ACHN (cell line): Measurements from ENCODE around the gene PBX2.
A peak's percentile ranks its signal among the peaks of the same experiment; 100 is the strongest.
"Not testable (repeated sequence)": the region's sequence is repeated elsewhere in the genome, so short reads cannot be mapped to it uniquely, and the experiment has no call there.

Source experiments
- DNase-seq: peaks from one replicate; pipeline ENCODE4 v3.0.0-alpha.2; 2015
- in situ Hi-C: cut with HindIII; loops from 2 replicates; pipeline ENCODE4 v1.10.0; 2017; ENCODE audit warnings: low sequenced_read_pairs, low pct_ligation_motif_present, low pct_unique_long_range_greater_than_20kb

Gene PBX2

DNA sequence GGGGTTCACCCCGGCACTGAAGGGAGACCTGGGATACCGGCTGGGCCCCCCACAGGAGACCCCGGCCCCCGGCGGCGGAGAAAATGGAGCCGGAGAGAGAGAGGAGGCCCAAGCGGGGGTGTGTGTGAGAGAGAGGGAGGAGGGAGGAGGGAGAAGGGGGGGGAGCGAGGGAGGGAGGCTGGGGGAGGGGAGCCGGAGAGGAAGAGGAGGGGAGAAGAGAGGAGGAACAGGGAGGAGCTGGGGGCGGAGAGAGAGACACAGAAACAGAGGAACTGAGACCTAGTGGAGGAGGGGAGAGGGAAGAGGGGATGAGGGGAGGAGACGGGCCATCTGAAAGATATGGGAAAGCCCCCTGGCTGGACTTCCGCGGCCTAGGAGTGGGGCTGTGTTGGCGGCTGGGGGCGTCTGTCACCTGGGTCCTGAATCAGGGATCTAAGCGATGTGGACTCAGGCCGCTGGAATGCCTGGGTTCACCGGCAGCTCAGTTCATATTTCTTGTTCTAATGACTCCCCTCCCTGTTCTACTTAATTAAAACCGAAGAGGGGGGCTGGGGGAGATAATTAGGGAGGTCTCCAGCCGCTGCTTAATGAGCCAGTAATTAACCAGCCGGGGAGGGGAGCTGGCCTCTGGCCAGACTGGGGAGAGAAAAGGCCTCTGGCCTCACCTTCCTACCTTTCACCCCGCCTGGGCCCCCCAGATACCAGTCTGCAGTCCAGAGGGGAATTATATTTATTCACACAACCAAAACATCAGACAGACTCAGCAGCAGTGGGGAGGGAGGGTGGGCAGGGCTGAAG is at the start of gene PBX2:
Gene PBX2, minus strand, starts transcription at position 149 of the 798 bp plus-strand sequence. CDS start 287 bp downstream, outside the sequence.
- DNase-seq, result peak; percentile 77
- in situ Hi-C loops, result no loop called here

DNA sequence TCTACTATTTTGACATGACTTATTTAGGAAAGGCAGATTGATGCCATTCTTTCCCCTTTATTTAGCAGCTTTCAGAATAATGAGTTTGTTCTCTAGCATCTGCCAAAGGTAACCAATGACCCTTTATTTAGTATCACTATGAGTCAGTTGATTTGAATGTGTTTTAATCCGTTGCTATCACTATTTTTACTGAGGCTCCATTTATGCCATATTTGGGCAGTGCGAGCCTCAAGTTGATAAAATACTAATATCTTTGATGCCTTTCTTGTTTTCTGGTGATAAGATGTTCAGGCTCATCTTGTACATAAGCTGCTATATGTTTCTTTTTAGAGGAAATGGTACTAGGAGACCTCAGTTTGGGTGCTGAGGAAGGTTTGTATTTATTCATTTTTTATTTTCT is 49.5 kb upstream of the PBX2 start:
- in situ Hi-C loops, result no loop called here
- DNase-seq, result no peak

- in situ Hi-C loops, result no loop called here
- DNase-seq, result no peak
Observed at GRCh38 chr6:32234934-32235333, 44.9 kb upstream of the PBX2 start.

- in situ Hi-C loops, result no loop called here
- no peak for DNase-seq
Observed at GRCh38 chr6:32226434-32226833, 36.4 kb upstream of the PBX2 start.

GRCh38 chr6:32224696-32225095 is 34.7 kb upstream of the PBX2 start:
- no peak for DNase-seq
- in situ Hi-C loops, result no loop called here

- no peak for DNase-seq
- in situ Hi-C loops, result no loop called here
Observed at GRCh38 chr6:32223258-32224235, 33.5 kb upstream of the PBX2 start, which contains the start of gene NOTCH4. Gene NOTCH4, minus strand, starts transcription at chr6:32224067. Its CDS starts 139 bp downstream, at chr6:32223928.

DNA sequence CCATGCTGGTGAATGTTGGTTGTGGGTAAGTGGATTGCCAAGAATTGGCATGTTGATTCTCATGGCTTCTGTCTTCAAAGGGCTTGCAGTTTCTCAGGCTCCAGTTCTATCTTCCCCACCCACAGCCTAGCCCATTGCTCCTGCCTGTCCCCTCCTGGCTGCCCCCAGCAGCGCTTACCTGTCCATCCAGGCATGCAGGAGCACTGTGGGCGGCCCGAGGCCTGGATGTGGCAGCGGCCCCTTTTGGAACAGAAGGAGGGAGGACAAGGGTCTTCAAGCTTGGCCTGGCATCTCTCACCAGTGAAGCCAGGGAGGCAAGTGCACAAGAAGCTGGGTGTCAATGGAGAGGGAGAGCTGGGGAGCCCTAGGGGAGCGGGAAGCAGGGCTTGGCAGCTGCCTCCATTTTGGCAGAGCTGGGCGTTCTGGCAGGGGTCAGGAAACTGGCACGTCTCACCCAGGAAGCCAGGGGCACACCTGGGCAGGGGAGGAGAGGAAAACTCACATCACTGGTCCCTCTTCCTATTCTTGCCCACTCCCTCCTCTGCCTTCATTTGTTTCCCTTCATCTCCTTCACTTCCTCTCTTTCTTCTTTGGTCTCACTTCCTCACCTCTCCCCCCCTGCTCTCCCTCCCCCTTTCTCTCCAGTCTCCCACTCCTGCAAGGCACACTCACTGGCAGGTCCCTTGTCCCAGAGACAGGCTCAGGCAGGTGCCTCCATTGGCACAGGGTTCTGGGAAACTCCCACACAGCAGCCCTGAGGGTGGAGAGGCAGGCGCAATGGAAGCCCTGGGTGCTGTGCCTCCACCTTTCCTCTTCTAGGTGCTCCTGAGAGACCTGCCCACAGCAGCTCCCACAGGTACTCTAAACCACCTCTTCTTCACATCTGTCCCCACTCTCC is 32.6 kb upstream of the PBX2 start:
- no peak for DNase-seq
- in situ Hi-C loops, result no loop called here

DNA sequence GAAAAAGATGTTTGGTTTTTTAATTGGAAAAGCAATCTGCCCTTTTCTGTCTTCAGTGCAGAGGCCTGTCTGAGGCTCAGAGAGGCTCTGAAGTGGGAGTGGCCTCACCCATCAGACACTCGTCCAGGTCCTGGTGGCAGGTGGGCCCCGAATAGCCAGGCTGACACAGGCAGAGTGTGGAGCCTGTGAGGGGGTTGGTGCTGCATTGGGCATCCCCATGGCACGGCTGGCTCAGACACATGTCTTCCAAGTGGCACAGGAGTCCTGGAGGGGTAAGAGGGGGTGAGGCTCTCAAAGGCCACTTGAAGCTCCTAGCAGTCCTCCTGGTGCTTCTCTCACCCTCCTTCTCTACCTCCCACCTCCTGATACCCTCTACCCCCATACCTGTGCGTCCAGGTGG is 30.0 kb upstream of the PBX2 start:
- in situ Hi-C loops, result no loop called here
- DNase-seq, result no peak

- DNase-seq, result no peak
- in situ Hi-C loops, result no loop called here
Observed at GRCh38 chr6:32218167-32218566, 28.2 kb upstream of the PBX2 start.

GRCh38 chr6:32216998-32217397 is 27.0 kb upstream of the PBX2 start:
- in situ Hi-C loops, result no loop called here
- no peak for DNase-seq

DNA sequence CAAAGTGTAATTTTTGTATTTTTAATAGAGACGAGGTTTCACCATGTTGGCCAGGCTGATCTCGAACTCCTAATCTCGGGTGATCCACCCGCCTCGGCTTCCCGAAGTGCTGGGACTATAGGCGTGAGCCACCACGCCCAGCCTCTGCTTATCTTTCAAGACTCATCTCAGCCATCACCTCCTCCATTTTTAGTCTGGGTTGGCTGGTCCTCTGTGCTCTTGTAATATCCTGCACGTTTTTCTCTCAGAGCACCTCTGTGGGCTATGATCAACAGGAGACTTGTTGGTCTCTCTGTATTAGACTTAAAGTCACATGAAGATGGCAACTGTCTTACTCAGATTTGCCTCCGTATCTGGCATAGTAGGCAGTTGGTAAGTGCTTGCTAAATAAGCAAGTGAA is 26.3 kb upstream of the PBX2 start:
- no peak for DNase-seq
- in situ Hi-C loops, result no loop called here

DNA sequence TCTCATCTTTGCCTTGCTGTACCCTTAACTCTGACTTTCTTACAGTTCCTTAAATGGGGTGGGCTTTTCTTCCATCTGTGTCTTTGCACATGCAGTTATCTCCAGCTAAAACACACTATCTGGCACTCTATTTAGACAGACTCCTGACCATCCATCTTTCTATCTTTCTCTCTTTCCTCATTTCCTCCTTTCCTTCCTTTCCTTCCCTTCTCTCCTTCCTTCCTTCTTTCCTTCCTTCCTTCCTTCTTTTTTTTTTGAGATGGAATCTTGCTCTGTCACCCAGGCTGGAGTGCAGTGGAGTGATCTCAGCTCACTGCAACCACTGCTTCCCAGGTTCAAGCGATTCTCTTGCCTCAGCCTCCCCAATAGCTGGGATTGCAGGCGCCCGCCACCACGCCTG is 25.6 kb upstream of the PBX2 start:
- in situ Hi-C loops, result no loop called here
- no peak for DNase-seq

GRCh38 chr6:32214126-32214525 is 24.1 kb upstream of the PBX2 start:
- no peak for DNase-seq
- in situ Hi-C loops, result no loop called here

- in situ Hi-C loops, result no loop called here
- no peak for DNase-seq
Observed at GRCh38 chr6:32213649-32214048, 23.6 kb upstream of the PBX2 start.

DNA sequence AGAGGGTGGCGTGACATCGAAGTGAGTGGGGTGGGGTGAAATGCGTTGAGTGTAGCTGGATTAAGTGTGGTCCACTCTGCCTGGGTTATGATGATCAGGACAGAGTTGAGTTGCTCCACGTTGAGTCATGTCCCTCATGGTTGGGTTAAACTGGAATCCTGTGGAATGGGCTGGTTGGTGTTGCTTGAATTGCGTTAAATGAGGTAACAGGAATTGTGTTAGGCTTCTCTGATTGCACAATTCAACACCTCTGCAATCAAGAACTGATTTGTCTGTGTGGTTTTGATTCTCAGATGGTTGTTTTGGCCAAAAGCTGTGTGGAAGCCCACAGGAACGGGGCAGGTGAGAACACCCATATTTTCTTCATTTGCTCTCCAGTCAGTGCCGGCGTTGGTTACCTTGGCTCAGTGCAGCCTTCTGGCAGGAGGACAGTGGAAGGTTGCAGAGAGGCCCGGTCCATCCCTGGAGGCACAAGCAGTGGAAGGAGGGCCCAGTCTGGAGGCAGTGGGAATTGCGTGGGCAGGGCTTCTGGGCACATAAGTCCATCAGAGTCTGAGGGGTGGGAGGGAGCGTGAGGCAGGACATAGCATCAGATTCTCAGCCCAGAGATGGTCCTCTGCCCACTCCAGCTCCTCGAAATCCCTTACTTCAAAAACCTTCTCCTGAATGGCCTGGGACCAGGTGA is 22.2 kb upstream of the PBX2 start:
- DNase-seq, result no peak
- in situ Hi-C loops, result no loop called here

DNA sequence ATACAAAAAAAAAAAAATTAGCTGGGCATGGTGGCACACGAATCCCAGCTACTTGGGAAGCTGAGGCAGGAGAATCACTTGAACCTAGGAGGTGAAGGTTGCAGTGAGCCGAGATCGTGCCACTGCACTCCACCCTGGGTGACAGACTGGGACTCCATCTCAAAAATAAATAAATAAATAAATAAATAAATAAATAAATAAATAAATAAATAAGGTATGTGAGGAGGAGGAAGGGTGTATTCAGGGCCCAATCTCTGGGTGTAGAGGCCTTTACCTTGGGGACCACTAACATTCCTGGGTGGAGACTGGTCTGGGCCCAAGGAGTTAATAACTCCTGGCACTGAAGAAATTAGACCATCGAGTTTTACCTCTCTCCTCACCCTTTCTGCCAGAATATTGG is 21.4 kb upstream of the PBX2 start:
- in situ Hi-C loops, DNase-seq: not testable (repeated sequence)

GRCh38 chr6:32210191-32210601 is 20.2 kb upstream of the PBX2 start:
- in situ Hi-C loops, result no loop called here
- no peak for DNase-seq

- in situ Hi-C loops, result no loop called here
- no peak for DNase-seq
Observed at GRCh38 chr6:32208996-32209395, 19.0 kb upstream of the PBX2 start.
